ENCODE data around the gene LGSN.
A peak's percentile ranks its signal among the peaks of the same experiment; 100 is the strongest.
"Not testable (repeated sequence)": the region's sequence is repeated elsewhere in the genome, so short reads cannot be mapped to it uniquely, and the experiment has no call there.

LGSN gene, protein sequence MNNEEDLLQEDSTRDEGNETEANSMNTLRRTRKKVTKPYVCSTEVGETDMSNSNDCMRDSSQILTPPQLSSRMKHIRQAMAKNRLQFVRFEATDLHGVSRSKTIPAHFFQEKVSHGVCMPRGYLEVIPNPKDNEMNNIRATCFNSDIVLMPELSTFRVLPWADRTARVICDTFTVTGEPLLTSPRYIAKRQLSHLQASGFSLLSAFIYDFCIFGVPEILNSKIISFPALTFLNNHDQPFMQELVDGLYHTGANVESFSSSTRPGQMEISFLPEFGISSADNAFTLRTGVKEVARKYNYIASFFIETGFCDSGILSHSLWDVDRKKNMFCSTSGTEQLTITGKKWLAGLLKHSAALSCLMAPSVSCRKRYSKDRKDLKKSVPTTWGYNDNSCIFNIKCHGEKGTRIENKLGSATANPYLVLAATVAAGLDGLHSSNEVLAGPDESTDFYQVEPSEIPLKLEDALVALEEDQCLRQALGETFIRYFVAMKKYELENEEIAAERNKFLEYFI

DNA sequence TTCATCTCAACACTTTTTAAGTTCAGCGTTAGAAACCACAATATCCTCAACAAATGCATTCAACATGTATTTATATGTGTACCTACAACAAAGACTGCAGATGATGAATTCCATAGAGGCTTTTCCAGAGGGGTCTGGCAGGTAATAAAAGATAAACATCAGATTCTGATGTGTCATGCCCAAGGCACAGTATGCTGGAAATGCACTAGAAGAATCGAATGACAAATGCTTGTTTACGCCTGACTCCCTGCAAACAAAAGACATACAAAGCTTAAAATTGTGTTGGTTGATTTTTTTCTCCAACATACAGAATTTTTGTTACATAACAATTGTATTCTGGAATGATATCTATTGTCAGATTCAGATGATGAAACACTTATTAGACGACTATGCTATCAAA, at the start of gene LGSN:
Gene LGSN (minus strand): TSS at position 45 of the 400 bp plus-strand sequence. CDS start 40 bp downstream, at position 5.
- DNase-seq, result no peak

DNA sequence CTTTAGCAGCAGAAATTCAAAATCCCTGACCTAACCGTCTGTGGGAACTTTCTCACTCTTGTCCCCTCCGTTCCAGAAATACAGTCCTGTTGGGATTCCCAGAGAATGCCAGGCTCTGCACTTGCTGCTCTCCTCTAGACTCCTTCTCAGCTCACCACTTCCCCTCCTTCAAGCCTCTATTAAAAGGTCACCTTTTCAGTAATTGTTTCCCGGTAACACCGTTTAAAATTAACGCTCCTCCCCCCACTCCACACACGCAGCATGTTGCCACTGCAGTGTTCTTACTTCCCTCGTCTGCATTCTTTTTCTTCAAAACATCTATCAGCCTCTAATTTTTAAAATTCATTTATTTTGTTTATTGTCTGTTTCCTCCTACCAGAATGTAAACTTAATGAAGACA, 48.6 kb upstream of the LGSN start:
- no peak for DNase-seq

DNA sequence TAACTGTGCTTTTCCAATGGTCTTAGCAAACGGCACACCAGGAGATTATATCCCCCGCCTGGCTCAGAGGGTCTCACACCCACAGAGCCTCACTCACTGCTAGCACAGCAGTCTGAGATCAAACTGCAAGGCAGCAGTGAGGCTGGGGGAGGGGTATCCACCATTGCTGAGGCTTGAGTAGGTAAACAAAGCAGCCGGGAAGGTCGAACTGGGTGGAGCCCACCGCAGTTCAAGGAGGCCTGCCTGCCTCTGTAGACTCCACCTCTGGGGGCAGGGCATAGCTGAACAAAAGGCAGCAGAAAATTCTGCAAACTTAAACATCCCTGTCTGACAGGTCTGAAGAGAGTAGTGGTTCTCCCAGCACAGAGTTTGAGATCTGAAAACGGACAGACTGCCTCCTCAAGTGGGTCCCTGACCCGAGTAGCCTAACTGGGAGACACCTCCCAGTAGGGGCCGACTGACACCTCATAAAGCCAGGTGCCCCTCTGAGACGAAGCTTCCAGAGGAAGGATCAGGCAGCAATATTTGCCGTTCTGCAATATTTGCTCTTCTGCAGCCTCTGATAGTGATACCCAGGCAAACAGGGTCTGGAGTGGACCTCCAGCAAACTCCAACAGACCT, 42.8 kb upstream of the LGSN start:
- not testable (repeated sequence) for DNase-seq

DNA sequence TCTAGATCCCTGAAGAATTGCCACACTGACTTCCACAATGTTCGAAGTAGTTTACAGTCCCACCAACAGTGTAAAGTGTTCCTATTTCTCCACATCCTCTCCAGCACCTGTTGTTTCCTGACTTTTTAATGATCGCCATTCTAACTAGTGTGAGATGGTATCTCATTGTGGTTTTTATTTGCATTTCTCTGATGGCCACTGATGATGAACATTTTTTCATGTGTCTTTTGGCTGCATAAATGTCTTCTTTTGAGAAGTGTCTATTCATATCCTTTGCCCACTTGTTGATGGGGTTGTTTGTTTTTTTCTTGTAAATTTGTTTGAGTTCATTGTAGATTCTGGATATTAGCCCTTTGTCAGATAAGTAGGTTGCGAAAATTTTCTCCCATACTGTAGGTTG, 37.6 kb upstream of the LGSN start:
- DNase-seq, result not testable (repeated sequence)

DNA sequence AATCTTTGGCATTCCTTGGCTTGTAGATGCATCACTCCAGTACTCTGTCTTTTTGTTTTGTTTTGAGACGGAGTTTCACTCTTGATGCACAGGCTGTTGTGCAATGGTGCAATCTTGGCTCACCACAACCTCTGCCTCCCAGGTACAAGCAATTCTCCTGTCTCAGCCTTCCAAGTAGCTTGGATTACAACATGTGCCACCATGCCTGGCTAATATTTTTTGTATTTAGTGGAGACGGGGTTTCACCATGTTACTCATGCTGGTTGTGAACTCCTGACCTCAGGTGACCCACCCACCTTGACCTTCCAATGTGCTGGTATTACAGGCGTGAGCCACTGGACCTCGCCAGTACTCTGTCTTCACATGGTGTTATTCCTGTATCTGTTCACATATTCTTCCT, 35.8 kb upstream of the LGSN start:
- DNase-seq, result no peak

DNA sequence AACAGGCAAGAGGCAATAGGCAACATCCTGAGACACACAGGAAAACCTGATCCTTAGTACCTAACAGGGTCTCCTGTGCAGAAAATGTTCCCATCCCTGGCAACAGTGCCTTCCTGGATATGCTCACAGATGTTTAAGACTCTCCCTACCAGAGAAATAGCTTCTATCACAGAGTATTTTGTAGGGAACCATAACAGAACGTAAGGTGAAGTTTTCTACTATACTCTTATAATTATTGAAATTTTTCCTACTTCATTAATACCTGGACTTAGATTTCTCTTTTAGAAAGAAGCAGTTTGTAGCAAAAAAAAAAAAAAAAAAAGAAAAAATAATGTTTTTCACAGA, 33.5 kb upstream of the LGSN start:
- DNase-seq, result no peak

DNA sequence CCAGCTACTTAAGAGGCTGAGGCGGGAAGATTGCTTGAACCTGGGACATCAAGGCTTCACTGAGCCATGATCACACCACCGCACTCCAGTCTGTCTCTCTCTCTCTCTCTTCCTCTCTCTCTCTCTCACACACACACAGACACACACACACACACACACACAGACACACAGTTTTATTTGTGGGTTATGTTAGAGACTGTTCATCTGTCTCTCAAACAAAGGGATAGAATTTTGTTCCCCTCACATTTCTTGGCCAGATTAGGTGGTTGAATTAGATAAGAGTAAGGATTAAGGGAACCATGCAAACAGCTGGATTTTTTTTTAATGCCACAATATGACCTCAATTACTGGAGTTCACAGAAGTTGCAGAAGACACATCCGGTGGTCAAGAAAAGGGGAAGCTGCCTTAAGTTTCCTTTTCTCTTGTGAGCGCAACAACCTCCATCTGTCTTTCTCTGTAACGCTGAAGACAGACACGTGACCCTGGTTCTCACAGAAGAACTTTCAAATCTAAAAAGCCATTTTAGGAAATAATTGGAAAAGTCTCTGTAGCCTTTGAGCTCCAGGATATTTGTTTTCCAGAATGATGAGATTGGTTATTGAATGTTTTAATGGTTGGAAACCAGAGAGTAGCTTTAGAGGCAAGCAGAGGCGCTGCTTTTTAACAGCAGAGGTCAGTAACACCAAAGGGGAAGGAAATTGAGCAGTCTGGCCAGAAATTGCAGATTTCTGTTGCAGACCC, 32.9 kb upstream of the LGSN start:
- peak; percentile 12 for DNase-seq

DNA sequence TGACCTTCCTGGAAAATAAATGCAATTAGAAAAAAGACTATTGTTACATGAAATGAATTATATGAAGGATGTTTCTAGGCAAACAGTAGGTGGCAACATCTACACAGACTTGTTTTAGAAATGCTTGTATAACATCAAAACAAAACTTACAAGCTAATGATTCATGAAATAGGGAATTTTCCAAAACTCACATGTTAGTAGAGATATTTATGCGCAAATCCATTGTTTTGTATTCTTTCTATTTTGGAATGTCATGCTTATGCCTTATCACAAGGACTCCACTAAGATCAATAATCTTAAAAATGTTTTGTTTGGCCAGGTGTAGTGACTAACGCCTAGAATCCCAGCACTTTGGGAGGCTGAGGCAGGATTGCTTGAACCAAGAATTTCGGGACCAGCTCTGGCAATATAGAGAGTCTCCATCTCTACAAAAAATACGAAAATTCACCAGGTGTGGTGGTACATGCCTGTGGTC, 32.3 kb upstream of the LGSN start:
- no peak for DNase-seq

DNA sequence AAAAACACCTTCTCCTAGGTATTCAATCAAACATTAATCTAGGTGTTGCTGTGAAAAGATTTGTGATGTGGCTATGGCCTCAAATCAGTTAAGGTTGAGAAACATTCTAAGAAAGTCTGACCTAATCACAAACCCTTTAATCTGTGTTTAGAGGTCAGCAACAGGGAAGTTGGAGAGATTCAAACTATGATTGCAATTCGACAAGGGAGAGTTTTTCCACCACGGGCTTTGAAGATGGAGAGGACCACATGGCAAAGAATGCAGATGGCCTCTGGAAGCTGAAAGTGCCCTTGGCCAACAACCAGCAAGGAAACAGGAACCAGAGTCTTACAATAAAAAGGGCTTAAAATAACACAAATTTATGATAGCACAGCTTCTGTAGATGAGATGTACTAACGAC, 29.6 kb upstream of the LGSN start:
- DNase-seq, result no peak

DNA sequence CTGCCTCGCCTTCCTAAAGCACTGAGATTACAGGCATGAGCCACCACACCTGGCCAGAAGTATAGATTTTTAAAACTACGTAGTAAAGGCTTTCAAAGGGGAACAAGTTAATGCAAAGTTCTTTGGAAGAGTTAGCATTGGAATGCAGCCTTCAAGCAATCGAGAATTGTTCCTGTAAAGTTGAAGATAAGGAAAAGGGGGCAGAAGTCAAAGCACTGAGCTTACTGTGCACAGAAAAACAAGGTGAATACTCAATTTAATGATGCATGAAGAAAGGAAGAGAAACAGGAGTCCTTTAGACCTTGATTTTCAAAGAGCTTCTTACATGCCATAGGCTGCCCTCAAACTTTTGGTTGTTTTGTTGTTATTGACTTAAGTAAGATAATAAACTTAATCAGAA, 29.1 kb upstream of the LGSN start:
- DNase-seq, result no peak

DNA sequence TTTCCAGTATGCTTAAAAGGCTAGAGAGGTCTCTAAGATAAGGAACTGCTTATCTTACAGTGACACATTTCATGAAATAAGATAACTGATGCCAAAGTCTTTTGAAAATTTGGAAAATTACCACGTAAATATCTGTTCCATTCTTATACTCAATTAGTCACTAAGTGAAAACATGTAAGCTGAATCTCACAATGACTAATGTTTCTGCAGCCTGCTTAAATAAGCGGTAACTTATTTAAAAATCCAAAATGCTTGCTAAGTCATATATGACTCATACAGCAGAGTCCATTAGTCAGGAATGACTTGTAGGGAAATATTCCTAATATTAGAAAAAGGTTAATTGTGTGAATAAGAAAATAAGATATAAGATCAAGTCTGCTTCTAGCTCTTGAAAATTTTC, 27.8 kb upstream of the LGSN start:
- DNase-seq, result no peak

DNA sequence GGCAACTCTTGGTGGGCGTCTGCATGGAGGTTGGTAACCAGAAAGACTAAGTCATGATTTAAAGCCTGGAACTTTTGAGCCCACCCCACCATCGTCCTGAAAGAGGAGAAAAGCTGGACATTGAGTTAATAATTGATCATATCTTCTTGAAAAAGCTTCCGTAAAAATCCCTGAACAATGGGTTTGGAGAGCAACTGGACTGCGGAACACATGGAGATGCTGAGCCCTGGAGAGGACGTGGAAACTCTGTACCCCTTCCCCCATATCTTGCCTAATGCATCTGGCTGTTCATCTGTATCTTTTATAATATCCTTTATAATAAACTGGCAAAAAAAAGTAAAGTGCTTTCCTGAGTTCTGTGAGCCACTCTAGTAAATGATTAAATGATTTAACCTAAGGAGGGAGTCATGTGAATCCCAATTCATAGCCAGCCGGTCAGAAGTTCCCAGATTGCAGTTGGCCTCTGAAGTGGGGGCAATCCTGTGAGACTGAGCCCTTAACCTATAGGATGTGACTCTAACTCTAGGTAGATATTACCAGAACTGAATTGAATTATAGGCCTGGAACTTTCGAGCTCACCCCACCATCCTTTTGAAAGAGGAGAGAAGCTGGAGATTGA, 26.5 kb upstream of the LGSN start:
- no peak for DNase-seq

DNA sequence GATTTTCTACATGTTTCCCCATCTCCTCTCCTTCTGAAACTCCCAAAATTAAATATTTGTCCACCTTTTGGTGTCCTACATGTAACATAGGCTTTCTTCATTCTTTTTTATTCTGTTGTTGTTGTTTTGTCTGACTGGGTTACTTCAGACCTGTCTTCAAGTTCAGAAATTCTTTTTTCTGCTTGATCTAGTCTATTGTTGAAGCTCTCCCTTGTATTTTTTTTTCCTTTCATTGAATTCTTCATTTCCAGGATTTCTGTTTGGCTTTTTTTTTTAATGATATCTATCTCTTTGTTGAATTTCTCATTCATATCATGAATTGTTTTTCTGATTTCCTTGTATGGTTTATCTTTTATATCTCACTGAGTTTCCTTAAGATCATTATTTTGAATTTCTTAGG, 20.6 kb upstream of the LGSN start:
- no peak for DNase-seq

DNA sequence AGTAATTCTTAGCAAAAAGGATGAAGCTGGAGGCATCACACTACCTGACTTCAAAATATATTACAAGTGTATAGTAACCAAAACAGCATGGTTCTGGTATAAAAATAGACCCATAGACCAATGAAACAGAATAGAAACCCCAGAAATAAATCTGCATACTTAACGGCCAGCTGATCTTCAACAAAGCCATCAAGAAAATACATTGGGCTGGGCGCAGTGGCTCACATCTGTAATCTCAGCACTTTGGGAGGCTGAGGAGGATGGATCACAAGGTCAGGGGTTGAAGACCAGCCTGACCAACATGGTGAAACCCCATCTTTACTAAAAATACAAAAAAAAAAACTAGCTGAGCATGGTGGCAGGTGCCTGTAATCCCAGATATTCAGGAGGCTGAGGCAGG, 14.9 kb upstream of the LGSN start:
- DNase-seq, result not testable (repeated sequence)

DNA sequence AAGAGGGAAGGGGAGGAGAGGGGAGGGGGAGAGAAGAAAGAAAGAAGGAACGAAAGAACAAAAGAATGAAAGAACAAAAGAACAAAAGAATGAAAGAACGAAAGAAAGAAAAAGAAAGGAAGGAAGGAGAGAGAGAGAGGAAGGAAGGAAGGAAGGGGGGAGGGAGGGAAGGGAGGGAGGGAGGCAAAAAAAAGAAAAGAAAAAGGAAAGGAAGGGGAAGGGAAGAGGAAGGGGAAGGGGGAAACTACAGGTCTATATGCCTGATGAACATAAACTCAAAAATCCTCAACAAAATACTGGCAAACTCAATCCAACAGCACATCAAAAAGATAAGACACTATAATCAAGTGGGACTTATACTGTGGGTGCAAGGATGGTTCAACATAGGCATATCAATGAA, 13.7 kb upstream of the LGSN start:
- DNase-seq, result no peak

DNA sequence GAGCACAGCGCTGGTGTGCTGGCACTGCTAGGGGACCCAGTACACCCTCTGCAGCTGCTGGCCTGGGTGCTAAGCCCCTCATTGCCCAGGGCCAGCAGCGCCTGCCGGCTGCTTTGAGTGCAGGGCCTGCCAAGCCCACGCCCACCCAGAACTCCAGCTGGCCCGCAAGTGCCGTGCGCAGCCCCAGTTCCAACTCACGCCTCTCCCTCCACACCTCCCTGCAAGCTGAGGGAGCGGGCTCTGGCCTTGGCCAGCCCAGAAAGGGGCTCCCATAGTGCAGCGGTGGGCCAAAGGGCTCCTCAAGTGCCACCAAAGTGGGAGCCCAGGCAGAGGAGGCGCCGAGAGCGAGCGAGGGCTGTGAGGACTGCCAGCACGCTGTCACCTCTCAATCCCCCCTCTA, 6.8 kb upstream of the LGSN start:
- not testable (repeated sequence) for DNase-seq

DNA sequence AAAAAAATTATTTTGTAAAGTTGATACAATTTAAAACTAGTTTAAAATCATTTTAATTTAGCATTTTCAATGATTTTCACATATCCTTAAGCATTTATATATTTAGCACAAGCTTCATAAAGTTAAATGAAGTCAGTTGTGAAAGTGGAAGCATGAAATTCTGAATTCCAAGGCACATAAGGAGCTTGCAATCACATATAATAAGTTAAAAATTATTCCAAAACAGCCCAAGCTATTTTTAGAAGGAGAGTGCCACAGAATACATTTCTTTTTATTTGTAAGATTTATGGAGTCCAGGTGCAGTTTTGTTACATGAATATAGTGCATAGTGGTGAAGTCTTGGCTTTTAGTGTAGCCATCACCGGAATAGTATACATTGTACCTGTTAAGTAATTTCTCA, 3.2 kb upstream of the LGSN start:
- no peak for DNase-seq

DNA sequence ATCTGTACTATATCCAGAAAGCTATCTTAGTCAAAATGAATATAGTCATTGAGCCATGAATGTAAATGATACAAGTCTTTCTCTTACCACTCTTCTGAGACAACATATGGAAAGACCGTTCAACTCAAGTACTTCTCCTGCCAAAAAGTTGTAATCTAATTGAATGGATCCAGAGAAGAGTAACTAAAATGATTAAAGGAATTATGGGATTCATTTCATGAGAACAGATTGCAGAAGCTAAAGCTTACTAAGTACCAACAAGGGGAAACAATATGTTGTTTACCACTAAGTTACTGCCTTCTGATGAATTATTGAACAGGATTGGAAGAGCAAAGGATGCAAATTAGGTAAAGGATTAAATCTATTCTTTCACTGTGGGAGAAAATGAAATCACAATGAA, 2.0 kb upstream of the LGSN start:
- no peak for DNase-seq

DNA sequence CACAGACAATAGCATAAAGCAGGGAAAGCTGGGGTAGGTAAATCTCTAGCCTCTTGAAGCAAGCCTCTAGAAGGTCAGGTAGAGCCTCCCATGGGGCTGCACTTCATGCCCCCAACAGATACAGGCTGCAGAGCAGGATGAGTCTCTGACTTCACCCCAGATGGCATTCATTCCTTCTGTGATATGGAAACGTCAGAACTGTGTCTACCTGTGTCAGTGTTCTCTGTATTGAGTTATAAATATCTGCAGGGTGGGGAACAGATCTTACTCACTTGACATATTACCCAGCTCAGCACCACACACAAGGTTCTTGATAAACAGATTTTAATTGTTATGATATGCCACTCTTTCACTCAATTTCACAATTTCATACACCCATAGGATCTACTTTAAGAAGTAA, 2.1 kb downstream of the LGSN start:
- no peak for DNase-seq

DNA sequence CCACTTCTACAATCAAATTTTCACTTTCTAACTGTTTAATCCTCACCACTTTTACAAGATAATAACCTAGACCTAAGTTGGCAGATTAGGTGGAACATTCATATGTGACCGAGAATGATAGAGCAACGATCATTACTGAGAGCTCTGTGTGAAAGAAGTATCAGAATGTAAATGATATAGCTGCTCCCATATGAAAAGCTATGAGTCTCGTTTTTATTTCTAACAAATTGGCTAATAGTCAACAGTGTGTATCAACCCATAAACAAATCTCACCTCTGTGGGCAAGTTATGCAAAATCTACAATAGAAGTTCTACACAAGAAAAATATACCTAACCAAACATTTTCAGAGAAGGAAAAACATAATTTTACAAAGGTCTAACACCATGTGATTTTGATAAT, 3.7 kb downstream of the LGSN start:
- DNase-seq, result no peak

DNA sequence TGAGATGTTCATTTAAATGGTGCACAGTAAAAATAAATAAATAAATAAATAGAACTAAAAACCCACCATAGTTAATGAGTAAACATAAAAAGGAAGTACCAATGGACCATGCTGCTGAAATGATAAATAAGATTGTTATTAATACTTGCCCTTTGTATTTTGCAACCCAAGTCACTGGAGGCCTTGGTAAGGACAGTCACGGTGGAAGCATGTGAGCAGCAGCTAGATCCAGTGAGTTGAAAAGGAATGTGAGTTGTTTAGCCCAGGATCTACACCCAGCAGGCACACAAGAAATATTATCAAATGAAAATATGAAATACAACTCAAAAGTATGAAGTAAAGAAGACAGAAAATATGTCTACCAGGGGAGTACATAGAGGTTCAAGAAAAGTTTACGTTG, 6.7 kb downstream of the LGSN start:
- DNase-seq, result no peak

DNA sequence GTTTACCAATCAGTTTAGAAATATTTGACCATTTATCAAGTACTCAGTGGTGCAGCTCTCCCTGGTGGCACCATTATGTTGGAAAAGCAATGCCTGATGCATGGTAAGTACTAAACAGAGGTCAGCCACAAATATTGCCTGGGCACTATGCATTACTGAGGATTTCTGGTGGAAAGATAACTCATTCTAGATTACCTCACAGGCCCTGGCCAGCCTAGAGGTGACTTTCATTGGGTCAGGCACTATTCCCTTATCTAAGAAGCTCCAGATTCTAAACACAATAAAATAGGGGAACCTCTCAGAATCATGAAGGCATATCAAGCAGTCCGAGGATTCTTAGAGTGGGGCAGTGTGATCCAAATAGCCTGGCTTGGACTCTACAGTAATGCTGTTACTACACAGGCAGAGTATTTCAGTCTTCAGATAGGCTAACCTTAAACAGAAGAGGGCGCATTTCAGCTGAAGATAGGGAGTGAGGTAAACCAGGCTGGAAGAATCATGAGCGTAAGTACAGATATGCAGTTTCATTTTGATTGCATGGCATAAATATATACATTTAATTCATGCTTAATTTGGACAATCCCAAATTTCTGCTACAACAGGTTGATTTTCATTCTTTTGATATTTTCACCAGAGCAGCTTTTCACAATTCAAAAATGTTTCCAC, 12.1 kb downstream of the LGSN start:
- DNase-seq, result no peak

DNA sequence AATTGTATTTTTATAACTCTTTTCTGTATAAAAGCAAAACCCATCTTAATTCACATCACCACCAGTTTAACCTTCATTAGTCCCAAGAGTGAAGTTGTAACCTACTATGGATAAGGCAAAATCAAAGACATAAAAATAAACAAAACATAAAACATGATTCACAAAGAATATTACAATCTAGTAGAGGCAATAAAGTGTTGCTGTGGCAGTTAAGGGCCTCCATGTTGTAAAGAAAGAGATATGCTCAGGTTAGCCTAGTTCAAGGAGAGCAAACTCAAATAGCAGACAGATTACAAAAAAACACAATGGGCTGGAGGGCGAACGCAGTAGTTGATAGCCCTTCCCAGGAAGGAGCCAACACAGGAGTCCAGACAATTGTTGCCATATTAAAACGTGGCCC, 13.4 kb downstream of the LGSN start:
- no peak for DNase-seq
